ENCODE results near the gene CWF19L1. TPM values are rescaled to one million over a fixed set of nuclear protein-coding genes. Genes with fewer than 3 reads are reported as not detected.

The CWF19L1 gene
- total RNA-seq, 6 experiments from 2014 or later: 19.1 to 24.5 (median 20.6) TPM

GRCh38 chr10:100223879-100224278 is 43.6 kb downstream of the CWF19L1 start:
- TF ChIP-seq CTCF (IDR thresholded peaks at IDR 0.05): no peak
- peaks cover 13% of the 10 kb centered on the region for H3K4me1 Mint-ChIP-seq (ENCODE audit: low read depth)
- peaks cover 23% of the 10 kb centered on the region for H3K36me3 Mint-ChIP-seq (ENCODE audit: low read depth)
- H3K4me3 Mint-ChIP-seq: no peak overlapping the region
- DNase-seq: no peak
- H3K9me3 Mint-ChIP-seq: no peaks in the 10 kb centered on the region
- H3K27ac Mint-ChIP-seq: no peak overlapping the region
- no peaks in the 10 kb centered on the region for H3K27me3 Mint-ChIP-seq (ENCODE audit: insufficient read depth)

GRCh38 chr10:100222529-100222928 is 44.9 kb downstream of the CWF19L1 start:
- no peak for DNase-seq
- Mint-ChIP-seq H3K27ac (no peak overlapping the region), H3K36me3 (ENCODE audit: low read depth) (peaks cover 23% of the 10 kb centered on the region), H3K4me3 (no peak overlapping the region), H3K9me3 (no peaks in the 10 kb centered on the region), H3K4me1 (ENCODE audit: low read depth) (peaks cover 3% of the 10 kb centered on the region), H3K27me3 (ENCODE audit: insufficient read depth) (no peaks in the 10 kb centered on the region)
- no peak for TF ChIP-seq CTCF (IDR thresholded peaks at IDR 0.05)

- Mint-ChIP-seq H3K27ac (no peak overlapping the region), H3K4me1 (ENCODE audit: low read depth) (no peaks in the 10 kb centered on the region), H3K36me3 (ENCODE audit: low read depth) (peaks cover 55% of the 10 kb centered on the region), H3K9me3 (no peaks in the 10 kb centered on the region), H3K27me3 (ENCODE audit: insufficient read depth) (no peaks in the 10 kb centered on the region), H3K4me3 (no peak overlapping the region)
- no peak for DNase-seq
- TF ChIP-seq CTCF (IDR thresholded peaks at IDR 0.05): no peak
These were observed 51.4 kb downstream of the CWF19L1 start for GRCh38 chr10:100216006-100216405.

GRCh38 chr10:100209303-100209702 is 58.1 kb downstream of the CWF19L1 start:
- Mint-ChIP-seq H3K4me1 (ENCODE audit: low read depth) (peaks cover 8% of the 10 kb centered on the region), H3K4me3 (no peak overlapping the region), H3K27me3 (ENCODE audit: insufficient read depth) (no peaks in the 10 kb centered on the region), H3K27ac (no peak overlapping the region), H3K9me3 (no peaks in the 10 kb centered on the region), H3K36me3 (ENCODE audit: low read depth) (peaks cover 27% of the 10 kb centered on the region; the same call in 1 of the 2 replicates)
- no peak for TF ChIP-seq CTCF (IDR thresholded peaks at IDR 0.05)
- DNase-seq: no peak

- H3K27ac Mint-ChIP-seq: no peak overlapping the region
- H3K27me3 Mint-ChIP-seq (ENCODE audit: insufficient read depth): no peaks in the 10 kb centered on the region
- peaks cover 8% of the 10 kb centered on the region for H3K4me1 Mint-ChIP-seq (ENCODE audit: low read depth)
- no peak for DNase-seq
- H3K9me3 Mint-ChIP-seq: no peaks in the 10 kb centered on the region
- no peak overlapping the region for H3K4me3 Mint-ChIP-seq
- peaks cover 27% of the 10 kb centered on the region; the same call in 1 of the 2 replicates for H3K36me3 Mint-ChIP-seq (ENCODE audit: low read depth)
- no peak for TF ChIP-seq CTCF (IDR thresholded peaks at IDR 0.05)
These were observed 59.2 kb downstream of the CWF19L1 start for GRCh38 chr10:100208276-100208675.

- peaks cover 27% of the 10 kb centered on the region for H3K36me3 Mint-ChIP-seq (ENCODE audit: low read depth)
- no peaks in the 10 kb centered on the region for H3K9me3 Mint-ChIP-seq
- no peaks in the 10 kb centered on the region for H3K27me3 Mint-ChIP-seq (ENCODE audit: insufficient read depth)
- H3K27ac Mint-ChIP-seq: no peak overlapping the region
- no peak for DNase-seq
- peaks cover 4% of the 10 kb centered on the region for H3K4me1 Mint-ChIP-seq (ENCODE audit: low read depth)
- no peak overlapping the region for H3K4me3 Mint-ChIP-seq
- no peak for TF ChIP-seq CTCF (IDR thresholded peaks at IDR 0.05)
These were observed 63.1 kb downstream of the CWF19L1 start for GRCh38 chr10:100204370-100204769.
